GM21390 (cell line): ENCODE data around the gene MAP4K4.

Source experiments
- ATAC-seq: cut with Tn5 transposase; IDR thresholded peaks from one replicate; pipeline ENCODE4 v1.9.1; 2021; ENCODE audit not compliant: unreplicated experiment

MAP4K4 gene

GRCh38 chr2:101831351-101831865 lies 133.9 kb downstream of the MAP4K4 start:
- peak; percentile 79 for ATAC-seq

GRCh38 chr2:101832114-101832513 lies 134.6 kb downstream of the MAP4K4 start:
- no peak for ATAC-seq

- no peak for ATAC-seq
Measured at GRCh38 chr2:101833890-101834523, 136.5 kb downstream of the MAP4K4 start.

GRCh38 chr2:101837354-101837753 lies 139.8 kb downstream of the MAP4K4 start:
- no peak for ATAC-seq

- no peak for ATAC-seq
Measured at GRCh38 chr2:101841679-101842327, 144.3 kb downstream of the MAP4K4 start.

- no peak for ATAC-seq
Measured at GRCh38 chr2:101842471-101842870, 145.0 kb downstream of the MAP4K4 start.

- ATAC-seq, result no peak
Measured at GRCh38 chr2:101843048-101843447, 145.5 kb downstream of the MAP4K4 start.

GRCh38 chr2:101843471-101843870 lies 146.0 kb downstream of the MAP4K4 start:
- ATAC-seq, result no peak

- no peak for ATAC-seq
Measured at GRCh38 chr2:101844055-101844635, 146.6 kb downstream of the MAP4K4 start.

- ATAC-seq, result no peak
Measured at GRCh38 chr2:101846973-101847372, 149.5 kb downstream of the MAP4K4 start.

- no peak for ATAC-seq
Measured at GRCh38 chr2:101847661-101848339, 150.3 kb downstream of the MAP4K4 start.

GRCh38 chr2:101848769-101849410 lies 151.4 kb downstream of the MAP4K4 start:
- no peak for ATAC-seq

GRCh38 chr2:101850450-101850849 lies 152.9 kb downstream of the MAP4K4 start:
- no peak for ATAC-seq

- ATAC-seq, result no peak
Measured at GRCh38 chr2:101850991-101851390, 153.5 kb downstream of the MAP4K4 start.

- ATAC-seq, result no peak
Measured at GRCh38 chr2:101852824-101853223, 155.3 kb downstream of the MAP4K4 start.

GRCh38 chr2:101854877-101855276 lies 157.4 kb downstream of the MAP4K4 start:
- no peak for ATAC-seq

- ATAC-seq, result no peak
Measured at GRCh38 chr2:101855776-101856175, 158.3 kb downstream of the MAP4K4 start.

GRCh38 chr2:101858246-101858645 lies 160.7 kb downstream of the MAP4K4 start:
- no peak for ATAC-seq

- ATAC-seq, result no peak
Measured at GRCh38 chr2:101858910-101859309, 161.4 kb downstream of the MAP4K4 start.

- ATAC-seq, result no peak
Measured at GRCh38 chr2:101859604-101860003, 162.1 kb downstream of the MAP4K4 start.

- ATAC-seq, result no peak
Measured at GRCh38 chr2:101860157-101860556, 162.7 kb downstream of the MAP4K4 start.
